ENCODE results near the gene PTPRE.

DNA sequence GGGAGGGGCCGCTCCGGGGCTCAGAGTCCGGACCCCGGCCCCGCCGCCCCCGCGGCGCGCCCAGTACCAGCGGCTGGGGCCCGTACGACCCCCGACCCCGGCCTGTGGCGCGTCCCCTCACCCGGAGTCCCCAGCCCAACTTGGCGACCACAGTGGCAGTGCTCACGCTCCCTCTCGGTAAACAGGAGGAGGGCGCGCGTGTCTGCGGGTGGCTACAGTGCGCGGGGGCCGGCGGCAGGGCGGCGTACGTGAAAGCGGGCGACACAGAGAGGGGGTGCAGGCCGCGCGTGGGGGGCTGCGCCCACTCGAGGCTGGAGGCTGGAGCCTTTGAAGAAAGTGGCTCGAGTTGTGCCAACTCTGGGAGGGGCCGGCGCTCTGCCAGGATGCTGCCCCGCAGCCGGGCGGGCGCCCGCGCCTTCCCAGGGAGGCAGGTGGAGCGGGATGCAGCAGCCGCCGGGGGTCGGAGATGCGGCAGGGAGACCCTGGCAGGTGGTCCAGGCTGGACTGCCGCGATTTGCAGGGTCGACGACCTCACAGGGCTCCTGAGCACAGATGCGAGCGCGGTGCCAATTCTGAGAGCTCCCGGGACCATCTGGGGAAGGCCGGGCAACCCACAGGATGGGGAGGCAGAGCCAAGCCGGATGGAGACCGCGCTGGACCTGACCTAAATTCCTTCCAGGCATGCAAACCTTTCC is 655 bp downstream of the PTPRE start:
- TF ChIP-seq POLR2A (IDR thresholded peaks at IDR 0.05; ENCODE audit: low read depth, low read length) (no peak), USF2 (IDR thresholded peaks at IDR 0.05; ENCODE audit: low read depth, low read length) (no peak), SMC3 (IDR thresholded peaks at IDR 0.05; ENCODE audit: low read depth, low read length) (no peak), CHD1 (IDR thresholded peaks at IDR 0.05; ENCODE audit: low read depth, low read length) (no peak), FOS (IDR thresholded peaks at IDR 0.05; ENCODE audit: low read depth, low read length) (no peak), RAD21 (IDR thresholded peaks at IDR 0.05; ENCODE audit: low read length) (no peak), NFE2L2 (IDR thresholded peaks at IDR 0.05; ENCODE audit: low read depth, low read length) (no peak), BHLHE40 (IDR thresholded peaks at IDR 0.05; ENCODE audit: low read depth, low read length) (no peak), RCOR1 (IDR thresholded peaks at IDR 0.05; ENCODE audit: insufficient replicate concordance, low read length) (no peak), RFX5 (IDR thresholded peaks at IDR 0.05; ENCODE audit: low read depth, low read length) (no peak), MXI1 (IDR thresholded peaks at IDR 0.05; ENCODE audit: borderline replicate concordance, low read depth, low read length) (no peak)
- TF ChIP-seq, protein P1, sequence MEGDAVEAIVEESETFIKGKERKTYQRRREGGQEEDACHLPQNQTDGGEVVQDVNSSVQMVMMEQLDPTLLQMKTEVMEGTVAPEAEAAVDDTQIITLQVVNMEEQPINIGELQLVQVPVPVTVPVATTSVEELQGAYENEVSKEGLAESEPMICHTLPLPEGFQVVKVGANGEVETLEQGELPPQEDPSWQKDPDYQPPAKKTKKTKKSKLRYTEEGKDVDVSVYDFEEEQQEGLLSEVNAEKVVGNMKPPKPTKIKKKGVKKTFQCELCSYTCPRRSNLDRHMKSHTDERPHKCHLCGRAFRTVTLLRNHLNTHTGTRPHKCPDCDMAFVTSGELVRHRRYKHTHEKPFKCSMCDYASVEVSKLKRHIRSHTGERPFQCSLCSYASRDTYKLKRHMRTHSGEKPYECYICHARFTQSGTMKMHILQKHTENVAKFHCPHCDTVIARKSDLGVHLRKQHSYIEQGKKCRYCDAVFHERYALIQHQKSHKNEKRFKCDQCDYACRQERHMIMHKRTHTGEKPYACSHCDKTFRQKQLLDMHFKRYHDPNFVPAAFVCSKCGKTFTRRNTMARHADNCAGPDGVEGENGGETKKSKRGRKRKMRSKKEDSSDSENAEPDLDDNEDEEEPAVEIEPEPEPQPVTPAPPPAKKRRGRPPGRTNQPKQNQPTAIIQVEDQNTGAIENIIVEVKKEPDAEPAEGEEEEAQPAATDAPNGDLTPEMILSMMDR (conservative IDR thresholded peaks at IDR 0.05; ENCODE audit: low read depth, low read length): no peak
- TF ChIP-seq, protein P2, sequence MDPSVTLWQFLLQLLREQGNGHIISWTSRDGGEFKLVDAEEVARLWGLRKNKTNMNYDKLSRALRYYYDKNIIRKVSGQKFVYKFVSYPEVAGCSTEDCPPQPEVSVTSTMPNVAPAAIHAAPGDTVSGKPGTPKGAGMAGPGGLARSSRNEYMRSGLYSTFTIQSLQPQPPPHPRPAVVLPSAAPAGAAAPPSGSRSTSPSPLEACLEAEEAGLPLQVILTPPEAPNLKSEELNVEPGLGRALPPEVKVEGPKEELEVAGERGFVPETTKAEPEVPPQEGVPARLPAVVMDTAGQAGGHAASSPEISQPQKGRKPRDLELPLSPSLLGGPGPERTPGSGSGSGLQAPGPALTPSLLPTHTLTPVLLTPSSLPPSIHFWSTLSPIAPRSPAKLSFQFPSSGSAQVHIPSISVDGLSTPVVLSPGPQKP (IDR thresholded peaks at IDR 0.05; ENCODE audit: borderline replicate concordance, low read depth, low read length): no peak
